Measurements from ENCODE around the gene GFRA4. TPM values are rescaled to one million over a fixed set of nuclear protein-coding genes. Genes with fewer than 3 reads are reported as not detected.

GFRA4 gene
- total RNA-seq, 1 donor from 2014 or later = not detected

DNA sequence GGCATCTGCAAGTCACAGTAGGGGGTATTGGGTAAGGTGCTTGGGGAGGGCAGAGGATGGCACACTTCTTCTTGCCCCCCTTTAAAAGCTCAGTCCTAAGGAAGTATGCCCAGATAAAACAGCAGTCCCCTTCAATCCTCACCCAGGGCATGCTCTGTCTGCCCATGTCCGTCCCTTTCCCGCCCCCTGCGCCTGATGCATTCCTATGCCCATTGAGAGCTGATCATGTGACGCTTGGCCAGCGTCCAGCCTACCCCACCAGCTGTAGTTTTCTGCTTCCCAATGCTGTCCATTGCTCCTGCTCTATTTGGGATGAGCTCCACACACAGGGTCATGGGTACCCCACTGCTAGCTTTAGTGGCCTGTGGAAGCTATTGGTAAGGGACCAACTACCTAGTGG, 40.9 kb upstream of the GFRA4 start:
- DNase-seq (ENCODE audit: low spot score) = no peak
- Mint-ChIP-seq H3K36me3 (ENCODE audit: low read depth, unreplicated experiment) (no peaks in the 10 kb centered on the region), H3K27ac (ENCODE audit: unreplicated experiment) (no peak overlapping the region), H3K4me1 (ENCODE audit: unreplicated experiment) (no peaks in the 10 kb centered on the region), H3K27me3 (ENCODE audit: unreplicated experiment) (peaks cover 3% of the 10 kb centered on the region), H3K9me3 (ENCODE audit: unreplicated experiment) (no peaks in the 10 kb centered on the region), H3K4me3 (ENCODE audit: unreplicated experiment) (no peak overlapping the region)
- TF ChIP-seq, protein P1, sequence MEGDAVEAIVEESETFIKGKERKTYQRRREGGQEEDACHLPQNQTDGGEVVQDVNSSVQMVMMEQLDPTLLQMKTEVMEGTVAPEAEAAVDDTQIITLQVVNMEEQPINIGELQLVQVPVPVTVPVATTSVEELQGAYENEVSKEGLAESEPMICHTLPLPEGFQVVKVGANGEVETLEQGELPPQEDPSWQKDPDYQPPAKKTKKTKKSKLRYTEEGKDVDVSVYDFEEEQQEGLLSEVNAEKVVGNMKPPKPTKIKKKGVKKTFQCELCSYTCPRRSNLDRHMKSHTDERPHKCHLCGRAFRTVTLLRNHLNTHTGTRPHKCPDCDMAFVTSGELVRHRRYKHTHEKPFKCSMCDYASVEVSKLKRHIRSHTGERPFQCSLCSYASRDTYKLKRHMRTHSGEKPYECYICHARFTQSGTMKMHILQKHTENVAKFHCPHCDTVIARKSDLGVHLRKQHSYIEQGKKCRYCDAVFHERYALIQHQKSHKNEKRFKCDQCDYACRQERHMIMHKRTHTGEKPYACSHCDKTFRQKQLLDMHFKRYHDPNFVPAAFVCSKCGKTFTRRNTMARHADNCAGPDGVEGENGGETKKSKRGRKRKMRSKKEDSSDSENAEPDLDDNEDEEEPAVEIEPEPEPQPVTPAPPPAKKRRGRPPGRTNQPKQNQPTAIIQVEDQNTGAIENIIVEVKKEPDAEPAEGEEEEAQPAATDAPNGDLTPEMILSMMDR (IDR thresholded peaks at IDR 0.05; ENCODE audit: unreplicated experiment) = no peak

DNA sequence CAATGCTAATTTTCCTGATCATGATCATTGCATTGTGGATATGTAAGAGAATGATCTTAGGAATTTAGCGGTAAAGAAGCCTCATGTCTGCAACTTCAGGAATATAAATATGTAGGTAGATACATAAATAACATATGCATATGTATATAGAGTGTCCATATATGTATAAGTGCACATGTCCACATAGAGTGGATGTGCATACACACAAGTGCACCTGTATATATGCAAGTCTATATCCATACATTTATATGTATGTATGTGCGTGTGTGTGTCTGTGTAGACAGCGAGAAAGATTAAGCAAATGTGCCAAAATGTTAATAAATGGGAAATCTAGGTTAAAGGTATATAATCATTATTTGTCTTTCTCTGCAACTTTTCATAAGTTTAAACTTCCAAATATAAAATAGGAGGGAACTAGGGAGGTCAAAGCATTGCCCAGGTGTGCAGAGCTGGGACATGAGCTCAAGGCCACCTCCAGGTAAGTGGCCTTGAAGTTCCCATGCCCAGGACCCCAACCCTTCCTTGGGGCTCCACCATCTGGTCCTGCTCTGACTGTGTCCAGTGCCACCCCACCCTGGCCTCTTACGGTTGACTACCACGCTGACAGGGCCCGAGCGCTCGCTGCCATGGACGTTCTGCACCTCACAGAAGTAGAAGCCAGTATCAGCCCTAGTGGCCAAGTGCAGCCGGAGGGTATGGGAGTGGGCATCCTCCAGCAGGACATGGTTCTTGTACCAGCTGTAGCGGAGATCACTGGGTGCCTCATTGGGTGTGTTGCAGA, 39.6 kb upstream of the GFRA4 start:
- Mint-ChIP-seq H3K9me3 (ENCODE audit: unreplicated experiment) (no peaks in the 10 kb centered on the region), H3K4me3 (ENCODE audit: unreplicated experiment) (no peak overlapping the region), H3K4me1 (ENCODE audit: unreplicated experiment) (no peaks in the 10 kb centered on the region), H3K27ac (ENCODE audit: unreplicated experiment) (no peak overlapping the region), H3K27me3 (ENCODE audit: unreplicated experiment) (peaks cover 2% of the 10 kb centered on the region), H3K36me3 (ENCODE audit: low read depth, unreplicated experiment) (no peaks in the 10 kb centered on the region)
- TF ChIP-seq, protein P1 (IDR thresholded peaks at IDR 0.05; ENCODE audit: unreplicated experiment) = no peak
- no peak for DNase-seq (ENCODE audit: low spot score)

DNA sequence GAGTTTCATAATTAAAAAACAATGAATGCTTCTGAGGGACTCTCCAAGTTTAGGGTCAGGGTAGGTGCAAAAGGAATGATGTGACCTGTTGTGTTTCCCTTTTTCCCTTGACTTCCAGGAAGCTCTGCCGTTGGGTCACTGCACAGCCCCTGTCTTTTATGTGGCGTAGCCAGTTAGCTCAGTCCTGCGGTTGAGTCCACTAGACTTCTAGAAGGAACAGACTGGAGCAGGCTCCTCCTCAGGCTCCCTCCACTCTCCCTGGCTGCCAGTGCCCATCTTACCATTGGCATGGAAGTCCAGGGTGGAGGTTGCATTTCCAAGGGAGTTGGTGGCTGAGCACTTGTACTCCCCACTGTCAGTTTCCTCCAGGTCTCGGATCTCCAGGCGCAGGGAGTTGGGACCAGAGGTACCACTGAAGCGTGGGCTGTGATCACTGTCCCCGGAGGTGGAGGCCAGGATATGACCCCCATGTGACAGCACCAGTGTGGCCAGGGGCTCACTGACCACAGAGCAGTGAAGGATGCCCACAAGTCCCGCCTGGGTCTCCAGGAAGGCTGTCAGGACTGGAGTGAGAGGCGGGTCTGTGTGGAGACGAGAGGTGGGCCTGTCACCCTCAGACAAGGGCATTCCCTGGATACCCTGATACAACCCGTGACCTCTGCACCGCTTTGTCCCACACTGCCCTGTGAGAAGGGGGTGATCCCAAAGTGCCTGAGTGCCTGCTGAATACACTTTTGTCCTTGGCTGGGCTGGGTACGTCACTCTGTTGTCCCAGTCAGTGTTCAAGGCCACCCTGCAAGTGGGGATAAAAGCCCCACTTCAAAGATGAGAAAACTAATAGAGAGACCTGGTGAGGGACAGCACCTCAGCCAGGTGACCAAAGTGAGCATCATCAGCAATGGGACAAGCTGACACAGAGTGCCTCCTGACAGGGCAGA, 38.1 kb upstream of the GFRA4 start:
- Mint-ChIP-seq H3K27me3 (ENCODE audit: unreplicated experiment) (peaks cover 2% of the 10 kb centered on the region), H3K9me3 (ENCODE audit: unreplicated experiment) (no peaks in the 10 kb centered on the region), H3K4me1 (ENCODE audit: unreplicated experiment) (no peaks in the 10 kb centered on the region), H3K36me3 (ENCODE audit: low read depth, unreplicated experiment) (no peaks in the 10 kb centered on the region), H3K4me3 (ENCODE audit: unreplicated experiment) (no peak overlapping the region), H3K27ac (ENCODE audit: unreplicated experiment) (no peak overlapping the region)
- TF ChIP-seq, protein P1 (IDR thresholded peaks at IDR 0.05; ENCODE audit: unreplicated experiment) = no peak
- DNase-seq (ENCODE audit: low spot score) = no peak

DNA sequence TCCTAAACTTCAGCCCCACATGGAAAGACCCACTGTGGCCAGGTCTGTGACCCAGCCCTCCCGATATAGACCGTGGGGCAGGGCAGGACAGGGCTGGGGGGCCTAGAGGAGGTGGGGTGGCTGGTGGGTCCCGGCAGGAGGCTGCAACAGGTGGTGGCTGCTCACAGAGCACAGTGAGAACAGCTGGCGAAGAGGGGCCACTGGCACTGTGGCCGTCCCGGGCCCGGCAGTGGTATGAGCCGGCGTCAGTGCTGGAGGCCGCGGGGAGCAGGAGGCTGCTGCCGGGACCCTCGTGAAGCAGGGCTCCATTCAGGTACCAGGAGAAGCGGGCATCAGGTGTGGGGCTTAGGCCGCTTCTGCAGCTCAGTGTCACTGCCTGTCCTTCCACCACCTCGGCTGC, 35.8 kb upstream of the GFRA4 start:
- Mint-ChIP-seq H3K4me1 (ENCODE audit: unreplicated experiment) (no peaks in the 10 kb centered on the region), H3K9me3 (ENCODE audit: unreplicated experiment) (no peaks in the 10 kb centered on the region), H3K4me3 (ENCODE audit: unreplicated experiment) (no peak overlapping the region), H3K27me3 (ENCODE audit: unreplicated experiment) (peaks cover 2% of the 10 kb centered on the region), H3K27ac (ENCODE audit: unreplicated experiment) (no peak overlapping the region), H3K36me3 (ENCODE audit: low read depth, unreplicated experiment) (no peaks in the 10 kb centered on the region)
- no peak for DNase-seq (ENCODE audit: low spot score)
- TF ChIP-seq, protein P1 (IDR thresholded peaks at IDR 0.05; ENCODE audit: unreplicated experiment) = no peak
